IPS DF 4.7 (cell line): Measurements from ENCODE around the gene MACROD2.

Source experiments
- DNase-seq: peaks from one replicate; pipeline ENCODE4 v3.0.0-alpha.2; 2013; ENCODE audit warnings: low spot score; ENCODE audit errors: extremely low read depth

Gene MACROD2

GRCh38 chr20:14855171-14855570 is 859.9 kb downstream of the MACROD2 start:
- no peak for DNase-seq

- DNase-seq = no peak
Observed at GRCh38 chr20:14859627-14860026, 864.3 kb downstream of the MACROD2 start.

GRCh38 chr20:14860410-14860814 is 865.1 kb downstream of the MACROD2 start:
- DNase-seq = peak; percentile 56

GRCh38 chr20:14861028-14861699 is 865.8 kb downstream of the MACROD2 start:
- no peak for DNase-seq

GRCh38 chr20:14865169-14865568 is 869.9 kb downstream of the MACROD2 start:
- DNase-seq = no peak

GRCh38 chr20:14865731-14866130 is 870.4 kb downstream of the MACROD2 start:
- no peak for DNase-seq

- DNase-seq = no peak
Observed at GRCh38 chr20:14866841-14867514, 871.7 kb downstream of the MACROD2 start.

GRCh38 chr20:14877301-14878028 is 882.1 kb downstream of the MACROD2 start:
- DNase-seq = no peak

- no peak for DNase-seq
Observed at GRCh38 chr20:14878676-14879019, 883.3 kb downstream of the MACROD2 start.

- DNase-seq = no peak
Observed at GRCh38 chr20:14879020-14879697, 883.8 kb downstream of the MACROD2 start.

GRCh38 chr20:14879839-14880238 is 884.5 kb downstream of the MACROD2 start:
- no peak for DNase-seq

- DNase-seq = no peak
Observed at GRCh38 chr20:14881518-14881917, 886.2 kb downstream of the MACROD2 start.

GRCh38 chr20:14882157-14882556 is 886.8 kb downstream of the MACROD2 start:
- DNase-seq = no peak

- no peak for DNase-seq
Observed at GRCh38 chr20:14882846-14883245, 887.5 kb downstream of the MACROD2 start.

GRCh38 chr20:14883324-14883723 is 888.0 kb downstream of the MACROD2 start:
- DNase-seq = no peak

- DNase-seq = no peak
Observed at GRCh38 chr20:14885661-14886060, 890.3 kb downstream of the MACROD2 start.

GRCh38 chr20:14888134-14888533 is 892.8 kb downstream of the MACROD2 start:
- no peak for DNase-seq

- no peak for DNase-seq
Observed at GRCh38 chr20:14889496-14890255, 894.4 kb downstream of the MACROD2 start.

- no peak for DNase-seq
Observed at GRCh38 chr20:14890713-14891112, 895.4 kb downstream of the MACROD2 start.

GRCh38 chr20:14892782-14893181 is 897.5 kb downstream of the MACROD2 start:
- DNase-seq = no peak

- DNase-seq = no peak
Observed at GRCh38 chr20:14896569-14896968, 901.3 kb downstream of the MACROD2 start.
